Measurements from ENCODE around the gene BABAM1. TPM values are rescaled to one million over a fixed set of nuclear protein-coding genes. Genes with fewer than 3 reads are reported as not detected.

The BABAM1 gene
- total and polyA plus RNA-seq, 9 of the 15 experiments (the other 6 are each of a cell fraction or from before 2014, with no cell fraction given), result 14.7 to 160 (median 113) TPM

DNA sequence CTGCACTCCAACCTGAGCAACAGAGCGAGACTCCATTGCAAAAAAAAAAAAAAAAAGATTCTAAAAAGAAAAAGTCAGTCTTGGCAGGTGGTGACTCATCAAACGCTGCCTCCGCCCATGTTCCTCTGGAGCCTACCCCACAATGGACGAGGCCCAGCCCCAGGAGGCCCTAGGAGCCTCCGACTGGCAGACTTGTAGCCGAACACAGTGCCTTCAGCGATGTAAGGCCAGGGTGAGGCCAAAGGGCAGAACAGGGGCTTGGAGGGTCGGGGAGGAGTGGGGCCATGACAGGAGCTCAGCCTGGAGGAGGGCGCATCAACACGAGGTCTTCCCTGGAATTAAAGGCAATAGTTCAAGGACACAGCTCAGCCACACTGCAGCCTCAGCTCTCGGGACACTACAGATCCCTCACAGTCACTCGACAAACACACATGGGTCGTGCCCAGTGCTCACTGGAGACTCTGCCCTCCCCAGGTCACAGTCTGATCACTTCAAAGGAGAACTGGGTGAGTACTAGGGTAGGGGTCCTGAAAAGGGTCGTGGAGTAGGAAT, 47.0 kb upstream of the BABAM1 start (continued):
- TF ChIP-seq, protein P1, sequence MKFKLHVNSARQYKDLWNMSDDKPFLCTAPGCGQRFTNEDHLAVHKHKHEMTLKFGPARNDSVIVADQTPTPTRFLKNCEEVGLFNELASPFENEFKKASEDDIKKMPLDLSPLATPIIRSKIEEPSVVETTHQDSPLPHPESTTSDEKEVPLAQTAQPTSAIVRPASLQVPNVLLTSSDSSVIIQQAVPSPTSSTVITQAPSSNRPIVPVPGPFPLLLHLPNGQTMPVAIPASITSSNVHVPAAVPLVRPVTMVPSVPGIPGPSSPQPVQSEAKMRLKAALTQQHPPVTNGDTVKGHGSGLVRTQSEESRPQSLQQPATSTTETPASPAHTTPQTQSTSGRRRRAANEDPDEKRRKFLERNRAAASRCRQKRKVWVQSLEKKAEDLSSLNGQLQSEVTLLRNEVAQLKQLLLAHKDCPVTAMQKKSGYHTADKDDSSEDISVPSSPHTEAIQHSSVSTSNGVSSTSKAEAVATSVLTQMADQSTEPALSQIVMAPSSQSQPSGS (CRISPR knock-in tag; IDR thresholded peaks at IDR 0.05), result no peak
- TF ChIP-seq, protein P2, sequence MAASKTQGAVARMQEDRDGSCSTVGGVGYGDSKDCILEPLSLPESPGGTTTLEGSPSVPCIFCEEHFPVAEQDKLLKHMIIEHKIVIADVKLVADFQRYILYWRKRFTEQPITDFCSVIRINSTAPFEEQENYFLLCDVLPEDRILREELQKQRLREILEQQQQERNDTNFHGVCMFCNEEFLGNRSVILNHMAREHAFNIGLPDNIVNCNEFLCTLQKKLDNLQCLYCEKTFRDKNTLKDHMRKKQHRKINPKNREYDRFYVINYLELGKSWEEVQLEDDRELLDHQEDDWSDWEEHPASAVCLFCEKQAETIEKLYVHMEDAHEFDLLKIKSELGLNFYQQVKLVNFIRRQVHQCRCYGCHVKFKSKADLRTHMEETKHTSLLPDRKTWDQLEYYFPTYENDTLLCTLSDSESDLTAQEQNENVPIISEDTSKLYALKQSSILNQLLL (CRISPR knock-in tag; IDR thresholded peaks at IDR 0.05; ENCODE audit: borderline replicate concordance), result no peak
- TF ChIP-seq RBBP5 (IDR thresholded peaks at IDR 0.05; ENCODE audit: borderline replicate concordance, insufficient read depth, low read length, poor library complexity, severe bottlenecking) (no peak), MEIS2 (IDR thresholded peaks at IDR 0.05; ENCODE audit: partially characterized antibody) (no peak), ZNF3 (CRISPR knock-in tag; IDR thresholded peaks at IDR 0.05) (no peak), SP1 (CRISPR knock-in tag; IDR thresholded peaks at IDR 0.05) (no peak), ZNF764 (CRISPR knock-in tag; IDR thresholded peaks at IDR 0.05; ENCODE audit: low read depth) (no peak), CREM (IDR thresholded peaks at IDR 0.05; ENCODE audit: low read depth) (no peak), ZNF717 (CRISPR knock-in tag; IDR thresholded peaks at IDR 0.05) (no peak), NCOA2 (IDR thresholded peaks at IDR 0.05; ENCODE audit: partially characterized antibody in 2 of 2) (no peak), RAD51 (IDR thresholded peaks at IDR 0.05; ENCODE audit: borderline replicate concordance, low read depth) (no peak), HDAC6 (IDR thresholded peaks at IDR 0.05; ENCODE audit: low read depth, low read length) (no peak), ZNF780A (CRISPR knock-in tag; IDR thresholded peaks at IDR 0.05) (no peak), ILK (tag; IDR thresholded peaks at IDR 0.05; ENCODE audit: borderline replicate concordance, low read depth) (no peak), SMC3 (conservative IDR thresholded peaks at IDR 0.05; ENCODE audit: insufficient read depth, low read depth, low read length) (no peak)
- TF ChIP-seq, protein P3, sequence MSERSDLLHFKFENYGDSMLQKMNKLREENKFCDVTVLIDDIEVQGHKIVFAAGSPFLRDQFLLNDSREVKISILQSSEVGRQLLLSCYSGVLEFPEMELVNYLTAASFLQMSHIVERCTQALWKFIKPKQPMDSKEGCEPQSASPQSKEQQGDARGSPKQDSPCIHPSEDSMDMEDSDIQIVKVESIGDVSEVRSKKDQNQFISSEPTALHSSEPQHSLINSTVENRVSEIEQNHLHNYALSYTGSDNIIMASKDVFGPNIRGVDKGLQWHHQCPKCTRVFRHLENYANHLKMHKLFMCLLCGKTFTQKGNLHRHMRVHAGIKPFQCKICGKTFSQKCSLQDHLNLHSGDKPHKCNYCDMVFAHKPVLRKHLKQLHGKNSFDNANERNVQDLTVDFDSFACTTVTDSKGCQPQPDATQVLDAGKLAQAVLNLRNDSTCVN (CRISPR knock-in tag; IDR thresholded peaks at IDR 0.05), result no peak
- TF ChIP-seq, protein P4, sequence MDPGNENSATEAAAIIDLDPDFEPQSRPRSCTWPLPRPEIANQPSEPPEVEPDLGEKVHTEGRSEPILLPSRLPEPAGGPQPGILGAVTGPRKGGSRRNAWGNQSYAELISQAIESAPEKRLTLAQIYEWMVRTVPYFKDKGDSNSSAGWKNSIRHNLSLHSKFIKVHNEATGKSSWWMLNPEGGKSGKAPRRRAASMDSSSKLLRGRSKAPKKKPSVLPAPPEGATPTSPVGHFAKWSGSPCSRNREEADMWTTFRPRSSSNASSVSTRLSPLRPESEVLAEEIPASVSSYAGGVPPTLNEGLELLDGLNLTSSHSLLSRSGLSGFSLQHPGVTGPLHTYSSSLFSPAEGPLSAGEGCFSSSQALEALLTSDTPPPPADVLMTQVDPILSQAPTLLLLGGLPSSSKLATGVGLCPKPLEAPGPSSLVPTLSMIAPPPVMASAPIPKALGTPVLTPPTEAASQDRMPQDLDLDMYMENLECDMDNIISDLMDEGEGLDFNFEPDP (CRISPR knock-in tag; IDR thresholded peaks at IDR 0.05), result no peak
- TF ChIP-seq, protein P5, sequence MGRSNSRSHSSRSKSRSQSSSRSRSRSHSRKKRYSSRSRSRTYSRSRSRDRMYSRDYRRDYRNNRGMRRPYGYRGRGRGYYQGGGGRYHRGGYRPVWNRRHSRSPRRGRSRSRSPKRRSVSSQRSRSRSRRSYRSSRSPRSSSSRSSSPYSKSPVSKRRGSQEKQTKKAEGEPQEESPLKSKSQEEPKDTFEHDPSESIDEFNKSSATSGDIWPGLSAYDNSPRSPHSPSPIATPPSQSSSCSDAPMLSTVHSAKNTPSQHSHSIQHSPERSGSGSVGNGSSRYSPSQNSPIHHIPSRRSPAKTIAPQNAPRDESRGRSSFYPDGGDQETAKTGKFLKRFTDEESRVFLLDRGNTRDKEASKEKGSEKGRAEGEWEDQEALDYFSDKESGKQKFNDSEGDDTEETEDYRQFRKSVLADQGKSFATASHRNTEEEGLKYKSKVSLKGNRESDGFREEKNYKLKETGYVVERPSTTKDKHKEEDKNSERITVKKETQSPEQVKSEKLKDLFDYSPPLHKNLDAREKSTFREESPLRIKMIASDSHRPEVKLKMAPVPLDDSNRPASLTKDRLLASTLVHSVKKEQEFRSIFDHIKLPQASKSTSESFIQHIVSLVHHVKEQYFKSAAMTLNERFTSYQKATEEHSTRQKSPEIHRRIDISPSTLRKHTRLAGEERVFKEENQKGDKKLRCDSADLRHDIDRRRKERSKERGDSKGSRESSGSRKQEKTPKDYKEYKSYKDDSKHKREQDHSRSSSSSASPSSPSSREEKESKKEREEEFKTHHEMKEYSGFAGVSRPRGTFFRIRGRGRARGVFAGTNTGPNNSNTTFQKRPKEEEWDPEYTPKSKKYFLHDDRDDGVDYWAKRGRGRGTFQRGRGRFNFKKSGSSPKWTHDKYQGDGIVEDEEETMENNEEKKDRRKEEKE (IDR thresholded peaks at IDR 0.05; ENCODE audit: borderline replicate concordance in 1 of 2, control insufficient read depth in 1 of 2, low read depth in 2 of 2, low read length in 1 of 2), result no peak

Measured in K562 (cell line).